HG03575 (cell line): ENCODE data around the gene DEFB119.
"Not testable (repeated sequence)": the region's sequence is repeated elsewhere in the genome, so short reads cannot be mapped to it uniquely, and the experiment has no call there.

ENCODE experiments used
- ATAC-seq: cut with Tn5 transposase; IDR thresholded peaks from one replicate; pipeline ENCODE4 v1.9.1; 2021; ENCODE audit not compliant: unreplicated experiment, insufficient number of reproducible peaks, low FRiP score; ENCODE audit errors: extremely low read depth

DEFB119 gene, protein sequence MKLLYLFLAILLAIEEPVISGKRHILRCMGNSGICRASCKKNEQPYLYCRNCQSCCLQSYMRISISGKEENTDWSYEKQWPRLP

GRCh38 chr20:31390490-31390889, at the start of gene DEFB119:
Gene DEFB119 (minus strand): TSS chr20:31390590. CDS start chr20:31390483, 107 bp downstream.
- no peak for ATAC-seq

DNA sequence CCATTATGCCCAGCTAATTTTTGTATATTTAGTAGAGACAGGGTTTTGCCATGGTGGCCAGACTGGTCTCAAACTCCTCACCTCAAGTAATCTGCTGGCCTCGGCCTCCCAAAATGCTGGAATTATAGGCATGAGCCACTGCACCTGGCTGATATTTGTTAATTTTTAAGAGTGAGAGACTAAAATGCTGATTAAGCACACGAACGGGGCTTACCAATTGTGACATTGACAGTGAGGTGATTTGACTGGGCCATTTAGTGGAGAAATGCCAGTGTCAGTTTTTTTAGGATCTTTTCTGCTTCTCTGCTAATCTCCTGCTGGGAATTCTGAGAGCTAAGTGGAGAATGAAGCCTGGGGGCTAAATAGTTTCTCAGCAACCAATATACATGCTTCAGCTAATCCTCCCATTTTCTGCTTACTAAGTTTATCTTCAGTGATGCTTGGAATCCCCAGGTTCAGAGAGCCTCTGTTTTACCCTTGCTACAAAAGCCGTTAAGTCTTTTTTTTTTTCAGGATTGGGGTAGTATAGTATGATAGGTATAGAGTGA, 40.3 kb upstream of the DEFB119 start:
- no peak for ATAC-seq

DNA sequence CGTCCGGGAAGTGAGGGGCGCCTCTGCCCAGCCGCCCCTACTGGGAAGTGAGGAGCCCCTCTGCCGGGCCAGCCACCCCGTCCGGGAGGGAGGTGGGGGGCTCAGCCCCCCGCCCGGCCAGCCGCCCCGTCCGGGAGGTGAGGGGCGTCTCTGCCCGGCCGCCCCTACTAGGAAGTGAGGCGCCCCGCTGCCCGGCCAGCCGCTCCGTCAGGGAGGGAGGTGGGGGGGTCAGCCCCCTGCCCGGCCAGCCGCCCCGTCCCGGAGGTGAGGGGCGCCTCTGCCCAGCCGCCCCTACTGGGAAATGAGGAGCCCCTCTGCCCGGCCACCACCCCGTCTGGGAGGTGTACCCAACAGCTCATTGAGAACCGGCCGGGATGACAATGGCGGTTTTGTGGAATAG, 37.2 kb upstream of the DEFB119 start:
- not testable (repeated sequence) for ATAC-seq

DNA sequence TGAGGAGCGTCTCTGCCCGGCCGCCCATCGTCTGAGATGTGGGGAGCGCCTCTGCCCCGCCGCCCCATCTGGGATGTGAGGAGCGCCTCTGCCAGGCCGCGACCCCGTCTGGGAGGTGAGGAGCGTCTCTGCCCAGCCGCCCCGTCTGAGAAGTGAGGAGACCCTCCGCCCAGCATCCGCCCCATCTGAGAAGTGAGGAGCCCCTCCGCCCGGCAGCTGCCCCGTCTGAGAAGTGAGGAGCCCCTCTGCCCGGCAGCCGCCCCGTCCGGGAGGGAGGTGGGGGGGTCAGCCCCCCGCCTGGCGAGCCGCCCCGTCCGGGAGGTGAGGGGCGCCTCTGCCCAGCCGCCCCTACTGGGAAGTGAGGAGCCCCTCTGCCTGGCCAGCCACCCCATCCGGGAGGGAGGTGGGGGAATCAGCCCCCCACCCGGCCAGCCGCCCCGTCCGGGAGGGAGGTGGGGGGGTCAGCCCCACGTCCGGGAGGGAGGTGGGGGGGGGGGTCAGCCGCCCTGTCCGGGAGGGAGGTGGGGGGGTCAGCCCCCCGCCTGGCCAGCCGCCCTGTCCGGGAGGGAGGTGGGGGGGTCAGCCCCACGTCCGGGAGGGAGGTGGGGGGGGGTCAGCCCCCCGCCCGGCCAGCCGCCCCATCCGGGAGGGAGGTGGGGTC, 36.6 kb upstream of the DEFB119 start:
- not testable (repeated sequence) for ATAC-seq

GRCh38 chr20:31425797-31426196, 35.4 kb upstream of the DEFB119 start:
- no peak for ATAC-seq

DNA sequence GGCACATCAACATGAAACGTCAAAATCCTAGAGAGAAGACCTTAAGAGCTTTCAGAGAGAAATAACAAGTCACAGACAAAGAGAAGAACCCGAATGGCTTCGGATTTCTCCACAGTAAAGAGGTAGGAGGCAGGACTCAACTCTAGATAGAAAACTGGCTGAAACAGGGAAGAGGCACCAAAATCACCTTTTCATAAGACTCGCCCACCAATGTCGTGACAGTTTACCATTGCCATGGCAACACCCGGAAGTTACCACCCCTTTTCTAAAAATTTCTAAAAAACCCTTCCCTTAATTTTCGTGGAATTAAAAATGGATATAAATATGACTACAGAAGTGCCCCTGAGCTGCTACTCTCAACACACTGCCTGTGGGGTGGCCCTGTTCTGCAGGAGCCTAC, 27.9 kb upstream of the DEFB119 start:
- ATAC-seq: no peak

- ATAC-seq: no peak
These were observed 25.3 kb upstream of the DEFB119 start for GRCh38 chr20:31415653-31416052.

GRCh38 chr20:31414381-31414780, 24.0 kb upstream of the DEFB119 start:
- no peak for ATAC-seq

DNA sequence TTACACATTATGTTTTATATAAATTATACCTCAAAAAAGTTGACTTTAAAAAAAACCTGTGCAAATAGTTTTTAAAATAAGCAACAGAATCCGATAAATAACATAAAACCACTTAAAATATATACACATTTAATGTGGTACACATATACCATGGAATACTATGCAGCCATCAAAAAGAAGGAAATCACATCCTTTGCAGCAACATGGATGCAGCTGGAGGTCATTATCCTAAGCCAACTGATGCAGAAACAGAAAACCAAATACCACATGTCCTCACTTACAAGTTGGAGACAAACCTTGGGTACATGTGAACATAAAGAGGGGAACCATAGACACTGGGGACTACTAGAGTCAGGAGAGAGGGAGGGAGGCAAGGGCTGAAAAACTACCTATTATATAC, 19.6 kb upstream of the DEFB119 start:
- ATAC-seq: no peak

- no peak for ATAC-seq
These were observed 15.7 kb upstream of the DEFB119 start, which contains the start of gene DEFB121 for GRCh38 chr20:31406115-31406514. Gene DEFB121 (minus strand): TSS chr20:31406215. CDS start chr20:31406152, 63 bp downstream.

DNA sequence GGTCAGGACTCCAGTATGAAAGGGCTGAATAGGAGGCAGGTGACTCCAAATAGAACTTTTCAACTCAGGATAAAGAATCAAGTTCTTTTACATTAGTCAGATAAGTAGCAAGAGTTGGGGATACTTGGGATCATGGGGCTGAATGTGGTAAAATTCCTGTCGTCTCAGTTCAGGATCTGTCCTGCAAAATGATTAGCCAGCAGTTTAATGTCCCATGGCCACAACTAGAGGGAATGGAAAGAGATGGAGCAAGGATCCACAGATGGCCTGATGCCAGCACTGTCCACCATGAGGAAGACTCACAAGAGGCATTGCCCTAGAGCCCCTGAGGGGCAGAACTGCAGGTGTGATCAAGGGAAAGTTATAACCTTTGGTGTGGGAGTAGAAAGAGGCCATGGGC, 13.5 kb upstream of the DEFB119 start:
- ATAC-seq: no peak

GRCh38 chr20:31394900-31395299, 4.5 kb upstream of the DEFB119 start:
- ATAC-seq: no peak

DNA sequence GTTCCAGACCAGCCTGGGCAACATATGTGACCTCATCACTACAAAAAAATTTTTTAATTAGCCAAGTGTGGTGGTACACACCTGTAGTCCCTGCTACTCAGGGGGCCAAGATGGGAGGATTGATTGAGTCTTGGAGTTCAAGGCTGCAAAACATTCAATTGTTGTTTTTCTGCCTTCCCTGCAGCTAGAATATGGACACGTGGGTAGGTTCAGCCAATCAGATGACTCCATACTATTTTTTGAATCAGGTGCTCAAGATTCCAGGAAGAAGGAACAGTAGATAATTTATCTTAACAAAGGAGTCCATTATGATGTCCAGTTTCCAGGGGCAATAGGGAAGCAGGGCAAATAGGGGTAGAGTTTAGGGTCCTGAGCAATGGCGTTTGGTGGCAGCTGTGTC, 2.4 kb upstream of the DEFB119 start:
- no peak for ATAC-seq

GRCh38 chr20:31374346-31374745, 16.0 kb downstream of the DEFB119 start:
- no peak for ATAC-seq

GRCh38 chr20:31368301-31368700, 22.1 kb downstream of the DEFB119 start, which contains the start of gene DEFB118:
Gene DEFB118 (plus strand): TSS chr20:31368601. CDS start chr20:31368651, 50 bp downstream.
- no peak for ATAC-seq

GRCh38 chr20:31364272-31364671, 26.1 kb downstream of the DEFB119 start:
- ATAC-seq: not testable (repeated sequence)

DNA sequence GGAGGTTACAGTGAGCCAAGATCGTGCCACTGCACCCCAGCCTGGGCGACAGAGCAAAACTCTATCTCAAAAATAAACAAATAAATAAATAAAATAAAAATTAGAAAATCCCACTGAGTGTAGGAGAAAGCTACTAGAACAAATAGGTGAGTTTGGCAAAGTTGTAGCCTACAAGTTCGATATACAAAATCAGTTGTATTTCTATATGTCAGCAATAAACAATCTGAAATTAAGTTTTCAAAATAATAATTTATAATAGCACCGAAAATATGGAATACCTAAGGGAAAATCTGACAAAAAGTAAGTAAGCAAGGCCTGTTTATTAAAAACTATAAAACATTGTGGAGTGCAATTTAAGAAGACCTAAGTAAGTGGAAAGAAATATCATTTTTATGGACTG, 27.1 kb downstream of the DEFB119 start:
- no peak for ATAC-seq

DNA sequence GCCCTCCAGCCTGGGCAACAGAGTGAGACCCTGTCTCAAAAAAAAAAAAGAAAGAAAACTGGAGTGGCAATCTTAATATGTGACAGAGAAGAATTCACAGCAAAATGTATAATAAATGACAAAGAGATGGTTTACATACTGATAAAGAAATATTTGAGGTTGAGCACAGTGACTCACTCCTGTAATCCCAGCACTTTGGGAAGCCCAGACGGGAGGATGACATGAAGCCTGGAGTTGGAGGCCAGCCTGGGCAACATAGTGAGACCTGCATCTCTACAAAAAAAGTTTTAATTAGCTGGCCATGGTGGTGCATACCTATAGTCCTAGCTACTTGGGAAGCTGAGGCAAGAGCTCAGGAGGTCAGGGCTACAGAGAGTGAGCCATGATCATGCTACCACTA, 34.4 kb downstream of the DEFB119 start:
- no peak for ATAC-seq

DNA sequence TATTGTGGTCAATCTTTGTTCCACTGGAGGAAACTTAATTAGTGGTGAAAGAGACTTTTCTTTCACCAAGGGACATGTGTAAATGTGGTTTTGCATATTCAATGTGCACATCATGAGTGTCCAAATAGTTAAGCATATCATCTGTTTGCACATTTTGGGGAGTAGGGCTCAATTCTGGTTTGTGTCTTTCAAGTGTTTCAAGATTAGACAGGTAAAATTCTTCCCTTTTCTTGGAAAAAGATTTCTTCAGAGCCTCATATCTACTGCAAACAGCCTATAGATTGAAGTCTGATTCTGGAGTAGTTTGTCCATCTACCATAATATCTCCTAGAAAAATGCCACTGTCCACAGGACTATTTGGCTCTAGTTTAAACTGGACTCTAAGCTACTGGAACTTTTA, 48.9 kb downstream of the DEFB119 start:
- no peak for ATAC-seq

- ATAC-seq: no peak
These were observed 59.5 kb downstream of the DEFB119 start for GRCh38 chr20:31330893-31331292.
